Measurements from ENCODE around the gene PGBD5.

PGBD5 gene

GRCh38 chr1:230379462-230379861 is 46.7 kb downstream of the PGBD5 start:
- 88% methylated on average over 2 of the region's 3 CpGs for WGBS (ENCODE audit: insufficient coverage)
- peaks cover 0 to 17% (median 11%) of the 10 kb centered on the region in 5 experiments for H3K9me3 ChIP-seq (ENCODE audit: control extremely low read depth in 1 of 5, control insufficient read depth in 4 of 5, insufficient read depth in 2 of 5, low read depth in 1 of 5, low read length in 4 of 5)
- POLR2A ChIA-PET, result no interaction called here
- H3K4me1 ChIP-seq (ENCODE audit: control extremely low read depth in 1 of 4, control insufficient read depth in 4 of 4, insufficient read depth in 4 of 4, low read length in 3 of 4), result no peaks in the 10 kb centered on the region
- no peaks in the 10 kb centered on the region for H3K36me3 ChIP-seq (ENCODE audit: control insufficient read depth in 4 of 4, insufficient read depth in 4 of 4, low read length in 3 of 4)
- no peak overlapping the region for H3K27ac ChIP-seq (ENCODE audit: insufficient read depth in 1 of 2, low read depth in 1 of 2, low read length in 2 of 2, poor library complexity in 1 of 2, severe bottlenecking in 2 of 2)
- CTCF ChIA-PET, result no interaction called here
- no peak overlapping the region for H3K4me3 ChIP-seq (ENCODE audit: control insufficient read depth in 1 of 7, extremely low read depth in 1 of 7, insufficient read depth in 4 of 7, low read depth in 2 of 7, low read length in 6 of 7)
- peaks cover 0 to 6% (median 4%) of the 10 kb centered on the region in 5 experiments for H3K27me3 ChIP-seq (replicated peaks in 2 of 5; ENCODE audit: control insufficient read depth in 4 of 5, insufficient read depth in 5 of 5, low read length in 4 of 5)
- no peak for DNase-seq

GRCh38 chr1:230377851-230378250 is 48.3 kb downstream of the PGBD5 start:
- Histone ChIP-seq H3K27me3 (replicated peaks in 2 of 5; ENCODE audit: control insufficient read depth in 4 of 5, insufficient read depth in 5 of 5, low read length in 4 of 5) (peaks cover 0 to 7% (median 5%) of the 10 kb centered on the region in 5 experiments), H3K9me3 (ENCODE audit: control extremely low read depth in 1 of 5, control insufficient read depth in 4 of 5, insufficient read depth in 2 of 5, low read depth in 1 of 5, low read length in 4 of 5) (peaks cover 0 to 17% (median 11%) of the 10 kb centered on the region in 5 experiments), H3K27ac (ENCODE audit: insufficient read depth in 1 of 2, low read depth in 1 of 2, low read length in 2 of 2, poor library complexity in 1 of 2, severe bottlenecking in 2 of 2) (no peak overlapping the region), H3K36me3 (ENCODE audit: control insufficient read depth in 4 of 4, insufficient read depth in 4 of 4, low read length in 3 of 4) (no peaks in the 10 kb centered on the region), H3K4me3 (ENCODE audit: control insufficient read depth in 1 of 7, extremely low read depth in 1 of 7, insufficient read depth in 4 of 7, low read depth in 2 of 7, low read length in 6 of 7) (no peak overlapping the region), H3K4me1 (ENCODE audit: control extremely low read depth in 1 of 4, control insufficient read depth in 4 of 4, insufficient read depth in 4 of 4, low read length in 3 of 4) (no peaks in the 10 kb centered on the region)
- CTCF ChIA-PET, result no interaction called here
- no peak for DNase-seq
- WGBS (ENCODE audit: insufficient coverage), result no CpG with 5 or more reads among the region's 2 CpGs
- POLR2A ChIA-PET, result no interaction called here

- ChIA-PET CTCF (no interaction called here), POLR2A (no interaction called here)
- no peaks in the 10 kb centered on the region for H3K36me3 ChIP-seq (ENCODE audit: control insufficient read depth in 4 of 4, insufficient read depth in 4 of 4, low read length in 3 of 4)
- no peak overlapping the region for H3K27ac ChIP-seq (ENCODE audit: insufficient read depth in 1 of 2, low read depth in 1 of 2, low read length in 2 of 2, poor library complexity in 1 of 2, severe bottlenecking in 2 of 2)
- DNase-seq, result no peak
- no peaks in the 10 kb centered on the region for H3K4me1 ChIP-seq (ENCODE audit: control extremely low read depth in 1 of 4, control insufficient read depth in 4 of 4, insufficient read depth in 4 of 4, low read length in 3 of 4)
- peaks cover 0 to 17% (median 11%) of the 10 kb centered on the region in 5 experiments for H3K9me3 ChIP-seq (ENCODE audit: control extremely low read depth in 1 of 5, control insufficient read depth in 4 of 5, insufficient read depth in 2 of 5, low read depth in 1 of 5, low read length in 4 of 5)
- no peak overlapping the region for H3K4me3 ChIP-seq (ENCODE audit: control insufficient read depth in 1 of 7, extremely low read depth in 1 of 7, insufficient read depth in 4 of 7, low read depth in 2 of 7, low read length in 6 of 7)
- 100% methylated on average over 3 of the region's 8 CpGs for WGBS (ENCODE audit: insufficient coverage)
- peaks cover 0 to 7% (median 6%) of the 10 kb centered on the region in 5 experiments for H3K27me3 ChIP-seq (replicated peaks in 2 of 5; ENCODE audit: control insufficient read depth in 4 of 5, insufficient read depth in 5 of 5, low read length in 4 of 5)
These were observed 48.8 kb downstream of the PGBD5 start for GRCh38 chr1:230377324-230377723.

- no peak for DNase-seq
- WGBS (ENCODE audit: insufficient coverage), result 93% methylated on average over 3 of the region's 4 CpGs
- POLR2A ChIA-PET, result no interaction called here
- Histone ChIP-seq H3K9me3 (ENCODE audit: control extremely low read depth in 1 of 5, control insufficient read depth in 4 of 5, insufficient read depth in 2 of 5, low read depth in 1 of 5, low read length in 4 of 5) (peaks cover 0 to 17% (median 11%) of the 10 kb centered on the region in 5 experiments), H3K27me3 (replicated peaks in 2 of 5; ENCODE audit: control insufficient read depth in 4 of 5, insufficient read depth in 5 of 5, low read length in 4 of 5) (peaks cover 0 to 11% (median 6%) of the 10 kb centered on the region in 5 experiments), H3K4me1 (ENCODE audit: control extremely low read depth in 1 of 4, control insufficient read depth in 4 of 4, insufficient read depth in 4 of 4, low read length in 3 of 4) (no peaks in the 10 kb centered on the region), H3K36me3 (ENCODE audit: control insufficient read depth in 4 of 4, insufficient read depth in 4 of 4, low read length in 3 of 4) (no peaks in the 10 kb centered on the region), H3K4me3 (ENCODE audit: control insufficient read depth in 1 of 7, extremely low read depth in 1 of 7, insufficient read depth in 4 of 7, low read depth in 2 of 7, low read length in 6 of 7) (no peak overlapping the region), H3K27ac (ENCODE audit: insufficient read depth in 1 of 2, low read depth in 1 of 2, low read length in 2 of 2, poor library complexity in 1 of 2, severe bottlenecking in 2 of 2) (no peak overlapping the region)
- CTCF ChIA-PET, result interaction anchor here (0.5 kb wide), 1 partner anchor 1672 kb away, joined by 3 read pairs; no protein-coding TSS in a partner anchor
These were observed 49.8 kb downstream of the PGBD5 start for GRCh38 chr1:230376296-230376695.

GRCh38 chr1:230375780-230376179 is 50.4 kb downstream of the PGBD5 start:
- H3K27me3 ChIP-seq (replicated peaks in 2 of 5; ENCODE audit: control insufficient read depth in 4 of 5, insufficient read depth in 5 of 5, low read length in 4 of 5), result peaks cover 0 to 7% (median 4%) of the 10 kb centered on the region in 5 experiments
- no peak for DNase-seq
- H3K4me1 ChIP-seq (ENCODE audit: control extremely low read depth in 1 of 4, control insufficient read depth in 4 of 4, insufficient read depth in 4 of 4, low read length in 3 of 4), result no peaks in the 10 kb centered on the region
- no peaks in the 10 kb centered on the region for H3K36me3 ChIP-seq (ENCODE audit: control insufficient read depth in 4 of 4, insufficient read depth in 4 of 4, low read length in 3 of 4)
- no peak overlapping the region for H3K4me3 ChIP-seq (ENCODE audit: control insufficient read depth in 1 of 7, extremely low read depth in 1 of 7, insufficient read depth in 4 of 7, low read depth in 2 of 7, low read length in 6 of 7)
- ChIA-PET POLR2A (no interaction called here), CTCF (no interaction called here)
- H3K27ac ChIP-seq (ENCODE audit: insufficient read depth in 1 of 2, low read depth in 1 of 2, low read length in 2 of 2, poor library complexity in 1 of 2, severe bottlenecking in 2 of 2), result no peak overlapping the region
- peaks cover 0 to 17% (median 11%) of the 10 kb centered on the region in 5 experiments for H3K9me3 ChIP-seq (ENCODE audit: control extremely low read depth in 1 of 5, control insufficient read depth in 4 of 5, insufficient read depth in 2 of 5, low read depth in 1 of 5, low read length in 4 of 5)
- 87% methylated on average over 6 of the region's 6 CpGs for WGBS (ENCODE audit: insufficient coverage)

GRCh38 chr1:230375147-230375546 is 51.0 kb downstream of the PGBD5 start:
- ChIA-PET POLR2A (no interaction called here), CTCF (interaction anchor here (0.6 kb wide), 1 partner anchor 345 kb away, joined by 3 read pairs; no protein-coding TSS in a partner anchor)
- no peak overlapping the region for H3K27ac ChIP-seq (ENCODE audit: insufficient read depth in 1 of 2, low read depth in 1 of 2, low read length in 2 of 2, poor library complexity in 1 of 2, severe bottlenecking in 2 of 2)
- H3K9me3 ChIP-seq (ENCODE audit: control extremely low read depth in 1 of 5, control insufficient read depth in 4 of 5, insufficient read depth in 2 of 5, low read depth in 1 of 5, low read length in 4 of 5), result peaks cover 0 to 16% (median 11%) of the 10 kb centered on the region in 5 experiments
- DNase-seq, result no peak
- H3K4me1 ChIP-seq (ENCODE audit: control extremely low read depth in 1 of 4, control insufficient read depth in 4 of 4, insufficient read depth in 4 of 4, low read length in 3 of 4), result no peaks in the 10 kb centered on the region
- H3K36me3 ChIP-seq (ENCODE audit: control insufficient read depth in 4 of 4, insufficient read depth in 4 of 4, low read length in 3 of 4), result no peaks in the 10 kb centered on the region
- 91% methylated on average over 1 of the region's 3 CpGs for whole genome bisulfite sequencing (ENCODE audit: insufficient coverage)
- H3K4me3 ChIP-seq (ENCODE audit: control insufficient read depth in 1 of 7, extremely low read depth in 1 of 7, insufficient read depth in 4 of 7, low read depth in 2 of 7, low read length in 6 of 7), result no peak overlapping the region
- peaks cover 0 to 7% (median 3%) of the 10 kb centered on the region in 5 experiments for H3K27me3 ChIP-seq (replicated peaks in 2 of 5; ENCODE audit: control insufficient read depth in 4 of 5, insufficient read depth in 5 of 5, low read length in 4 of 5)

GRCh38 chr1:230371923-230372703 is 54.0 kb downstream of the PGBD5 start:
- H3K27ac ChIP-seq (ENCODE audit: insufficient read depth in 1 of 2, low read depth in 1 of 2, low read length in 2 of 2, poor library complexity in 1 of 2, severe bottlenecking in 2 of 2), result no peak overlapping the region
- CTCF ChIA-PET, result interaction anchor here (0.9 kb wide), 1 partner anchor 24 kb away, joined by 4 read pairs; no protein-coding TSS in a partner anchor
- peaks cover 0 to 8% (median 0%) of the 10 kb centered on the region in 5 experiments for H3K27me3 ChIP-seq (replicated peaks in 2 of 5; ENCODE audit: control insufficient read depth in 4 of 5, insufficient read depth in 5 of 5, low read length in 4 of 5)
- POLR2A ChIA-PET, result no interaction called here
- WGBS (ENCODE audit: insufficient coverage), result 91% methylated on average over 10 of the region's 12 CpGs
- H3K4me1 ChIP-seq (ENCODE audit: control extremely low read depth in 1 of 4, control insufficient read depth in 4 of 4, insufficient read depth in 4 of 4, low read length in 3 of 4), result no peaks in the 10 kb centered on the region
- H3K4me3 ChIP-seq (ENCODE audit: control insufficient read depth in 1 of 7, extremely low read depth in 1 of 7, insufficient read depth in 4 of 7, low read depth in 2 of 7, low read length in 6 of 7), result no peak overlapping the region
- no peaks in the 10 kb centered on the region for H3K36me3 ChIP-seq (ENCODE audit: control insufficient read depth in 4 of 4, insufficient read depth in 4 of 4, low read length in 3 of 4)
- no peaks in the 10 kb centered on the region for H3K9me3 ChIP-seq (ENCODE audit: control extremely low read depth in 1 of 5, control insufficient read depth in 4 of 5, insufficient read depth in 2 of 5, low read depth in 1 of 5, low read length in 4 of 5)
- no peak for DNase-seq
